Lower leg skin (tissue), 3 donors: ENCODE results near the gene GJA9.

Experiments used
- CTCF ChIP-seq, 3 donors: fragments of 450-650 bp; IDR thresholded peaks; one replicate each; pipeline ENCODE4 v1.5.1; 2016; ENCODE audit warnings: antibody characterized with exemption in 3 of 3, mild to moderate bottlenecking in 3 of 3, moderate library complexity in 2 of 3
- POLR2A ChIP-seq, 2 donors: fragments of 450-650 bp; IDR thresholded peaks; one replicate each; pipeline ENCODE4 v1.6.1; 2016 to 2017; ENCODE audit warnings: antibody characterized with exemption in 2 of 2, mild to moderate bottlenecking in 1 of 2, moderate library complexity in 1 of 2

- no peak for TF ChIP-seq CTCF (IDR thresholded peaks at IDR 0.05)
- no peak for TF ChIP-seq POLR2A (IDR thresholded peaks at IDR 0.05)
Measured at GRCh38 chr1:38872401-38873026, 8.9 kb downstream of the GJA9 start.
